Measurements from ENCODE around the gene FCRLB.

DNA sequence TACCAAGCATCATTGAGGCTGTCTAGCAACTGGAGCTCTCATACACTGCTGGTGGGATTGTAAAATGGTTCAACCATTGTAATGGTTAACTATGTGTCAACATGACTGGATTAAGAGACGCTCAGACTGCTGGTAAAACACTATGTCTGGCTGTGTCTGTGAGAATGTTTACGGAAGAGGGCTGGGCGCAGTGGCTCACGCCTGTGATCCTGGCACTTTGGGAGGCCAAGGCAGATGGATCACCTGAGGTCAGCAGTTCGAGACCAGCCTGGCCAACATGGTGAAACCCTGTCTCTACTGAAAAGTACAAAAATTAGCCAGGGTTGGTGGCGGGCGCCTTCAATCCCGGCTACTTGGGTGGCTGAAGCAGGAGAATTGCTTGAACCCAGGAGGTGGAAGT, 19.1 kb upstream of the FCRLB start:
- TF ChIP-seq POLR2A (IDR thresholded peaks at IDR 0.05): no peak
- TF ChIP-seq, protein P1, sequence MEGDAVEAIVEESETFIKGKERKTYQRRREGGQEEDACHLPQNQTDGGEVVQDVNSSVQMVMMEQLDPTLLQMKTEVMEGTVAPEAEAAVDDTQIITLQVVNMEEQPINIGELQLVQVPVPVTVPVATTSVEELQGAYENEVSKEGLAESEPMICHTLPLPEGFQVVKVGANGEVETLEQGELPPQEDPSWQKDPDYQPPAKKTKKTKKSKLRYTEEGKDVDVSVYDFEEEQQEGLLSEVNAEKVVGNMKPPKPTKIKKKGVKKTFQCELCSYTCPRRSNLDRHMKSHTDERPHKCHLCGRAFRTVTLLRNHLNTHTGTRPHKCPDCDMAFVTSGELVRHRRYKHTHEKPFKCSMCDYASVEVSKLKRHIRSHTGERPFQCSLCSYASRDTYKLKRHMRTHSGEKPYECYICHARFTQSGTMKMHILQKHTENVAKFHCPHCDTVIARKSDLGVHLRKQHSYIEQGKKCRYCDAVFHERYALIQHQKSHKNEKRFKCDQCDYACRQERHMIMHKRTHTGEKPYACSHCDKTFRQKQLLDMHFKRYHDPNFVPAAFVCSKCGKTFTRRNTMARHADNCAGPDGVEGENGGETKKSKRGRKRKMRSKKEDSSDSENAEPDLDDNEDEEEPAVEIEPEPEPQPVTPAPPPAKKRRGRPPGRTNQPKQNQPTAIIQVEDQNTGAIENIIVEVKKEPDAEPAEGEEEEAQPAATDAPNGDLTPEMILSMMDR (IDR thresholded peaks at IDR 0.05): no peak
